ENCODE measurements around the gene FITM2. TPM values are rescaled to one million over a fixed set of nuclear protein-coding genes. Genes with fewer than 3 reads are reported as not detected.
"Not testable (repeated sequence)": the region's sequence is repeated elsewhere in the genome, so short reads cannot be mapped to it uniquely, and the experiment has no call there.

FITM2 gene, protein sequence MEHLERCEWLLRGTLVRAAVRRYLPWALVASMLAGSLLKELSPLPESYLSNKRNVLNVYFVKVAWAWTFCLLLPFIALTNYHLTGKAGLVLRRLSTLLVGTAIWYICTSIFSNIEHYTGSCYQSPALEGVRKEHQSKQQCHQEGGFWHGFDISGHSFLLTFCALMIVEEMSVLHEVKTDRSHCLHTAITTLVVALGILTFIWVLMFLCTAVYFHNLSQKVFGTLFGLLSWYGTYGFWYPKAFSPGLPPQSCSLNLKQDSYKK
- 2.4 and 2.5 TPM in 2 replicates for total RNA-seq

GRCh38 chr20:44310664-44311639, at the start of gene FITM2:
TSS of gene FITM2 (minus strand) at chr20:44311202. CDS start at chr20:44311148, 54 bp downstream.
- intact Hi-C loops (cut with micrococcal nuclease) = loop anchor here (1.0 to 5.0 kb wide), 4 partner anchors 76 to 719 kb away; partner anchors contain the start of gene IFT52
- DNase-seq (ENCODE audit: low spot score) = peak; percentile 97
- Mint-ChIP-seq H3K4me1 (ENCODE audit: low read depth) (peaks cover 14% of the 10 kb centered on the region), H3K4me3 (ENCODE audit: low read depth) (peak within 1 kb of the TSS; percentile 87), H3K9me3 (no peaks in the 10 kb centered on the region), H3K27ac (peak within 1 kb of the TSS; percentile 84), H3K36me3 (ENCODE audit: low read depth) (no peaks in the 10 kb centered on the region), H3K27me3 (ENCODE audit: low read depth) (no peaks in the 10 kb centered on the region)

DNA sequence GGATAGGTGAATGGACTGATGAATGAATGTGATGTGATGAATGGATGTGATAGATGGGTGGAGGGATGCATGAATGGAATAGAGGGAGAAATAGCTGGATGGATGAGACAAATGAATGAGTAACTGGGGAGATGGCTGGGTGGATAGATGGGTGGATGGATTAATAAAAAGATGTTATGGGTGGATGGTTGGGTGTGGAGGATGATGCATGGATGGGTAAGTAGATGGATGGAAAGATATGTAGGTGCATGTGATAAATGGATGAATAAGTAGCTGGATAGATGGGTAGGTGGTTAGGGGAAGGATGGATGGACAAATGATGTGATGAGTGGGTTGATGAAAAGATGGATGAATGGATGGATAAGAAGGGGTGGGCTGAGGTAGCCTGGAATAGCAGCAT, 49.2 kb upstream of the FITM2 start:
- Mint-ChIP-seq H3K27ac (no peak overlapping the region), H3K4me1 (ENCODE audit: low read depth) (no peaks in the 10 kb centered on the region), H3K36me3 (ENCODE audit: low read depth) (no peaks in the 10 kb centered on the region), H3K9me3 (no peaks in the 10 kb centered on the region), H3K27me3 (ENCODE audit: low read depth) (peaks cover 11% of the 10 kb centered on the region), H3K4me3 (ENCODE audit: low read depth) (no peak overlapping the region)
- intact Hi-C loops (cut with micrococcal nuclease) = no loop called here
- DNase-seq (ENCODE audit: low spot score) = no peak

DNA sequence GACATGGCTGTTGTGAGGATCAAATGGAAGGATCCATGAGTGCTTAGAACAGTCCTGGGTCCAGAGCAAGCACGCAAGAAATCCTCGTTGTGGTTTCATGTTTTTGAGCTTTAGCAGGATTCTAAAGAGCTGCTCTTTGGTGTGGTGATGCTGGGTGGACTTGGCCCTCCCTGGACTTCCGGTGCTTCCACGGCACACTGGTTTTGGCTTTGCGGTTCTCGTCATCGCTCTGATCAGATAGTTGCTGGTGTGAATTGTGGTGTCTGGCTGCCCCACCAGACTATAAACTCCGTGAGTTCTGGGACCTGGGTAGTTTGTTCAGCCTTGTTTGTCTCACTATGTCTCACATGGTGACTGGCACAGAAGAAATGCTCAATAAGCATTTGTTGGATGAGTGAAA, 47.8 kb upstream of the FITM2 start:
- H3K36me3 Mint-ChIP-seq (ENCODE audit: low read depth) = no peaks in the 10 kb centered on the region
- H3K27me3 Mint-ChIP-seq (ENCODE audit: low read depth) = peaks cover 11% of the 10 kb centered on the region
- H3K9me3 Mint-ChIP-seq = no peaks in the 10 kb centered on the region
- H3K4me3 Mint-ChIP-seq (ENCODE audit: low read depth) = no peak overlapping the region
- H3K27ac Mint-ChIP-seq = no peak overlapping the region
- no peaks in the 10 kb centered on the region for H3K4me1 Mint-ChIP-seq (ENCODE audit: low read depth)
- DNase-seq (ENCODE audit: low spot score) = no peak
- intact Hi-C loops (cut with micrococcal nuclease) = no loop called here

DNA sequence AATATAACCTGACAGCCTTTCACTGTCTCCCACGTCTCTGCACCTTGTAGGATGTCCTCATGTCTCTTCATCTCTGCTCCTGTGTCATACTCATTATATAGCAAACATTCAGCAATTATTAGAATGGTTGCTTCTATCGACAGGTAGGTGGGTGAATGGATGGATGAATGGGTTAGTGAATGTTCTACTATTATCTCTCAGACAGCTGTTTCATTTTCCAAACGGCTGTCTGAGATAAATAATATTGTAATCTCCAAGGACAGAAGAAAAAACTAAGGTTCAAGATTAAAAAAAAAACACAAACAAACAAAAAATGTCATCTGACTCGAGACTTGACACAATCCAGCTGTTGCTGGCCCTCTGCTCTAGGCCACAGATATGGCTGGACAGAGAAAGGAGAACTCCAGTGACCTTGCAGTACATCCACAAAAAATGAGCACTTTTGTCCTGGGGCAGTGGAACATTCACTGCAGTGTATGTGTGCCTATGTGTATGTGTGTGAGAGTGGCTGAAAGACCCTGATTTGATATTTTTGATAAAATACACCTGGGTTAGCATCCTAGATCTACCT, 46.6 kb upstream of the FITM2 start:
- intact Hi-C loops (cut with micrococcal nuclease) = no loop called here
- H3K27me3 Mint-ChIP-seq (ENCODE audit: low read depth) = peaks cover 11% of the 10 kb centered on the region
- H3K36me3 Mint-ChIP-seq (ENCODE audit: low read depth) = no peaks in the 10 kb centered on the region
- no peaks in the 10 kb centered on the region for H3K4me1 Mint-ChIP-seq (ENCODE audit: low read depth)
- no peak for DNase-seq (ENCODE audit: low spot score)
- H3K4me3 Mint-ChIP-seq (ENCODE audit: low read depth) = no peak overlapping the region
- H3K27ac Mint-ChIP-seq = no peak overlapping the region
- no peaks in the 10 kb centered on the region for H3K9me3 Mint-ChIP-seq

DNA sequence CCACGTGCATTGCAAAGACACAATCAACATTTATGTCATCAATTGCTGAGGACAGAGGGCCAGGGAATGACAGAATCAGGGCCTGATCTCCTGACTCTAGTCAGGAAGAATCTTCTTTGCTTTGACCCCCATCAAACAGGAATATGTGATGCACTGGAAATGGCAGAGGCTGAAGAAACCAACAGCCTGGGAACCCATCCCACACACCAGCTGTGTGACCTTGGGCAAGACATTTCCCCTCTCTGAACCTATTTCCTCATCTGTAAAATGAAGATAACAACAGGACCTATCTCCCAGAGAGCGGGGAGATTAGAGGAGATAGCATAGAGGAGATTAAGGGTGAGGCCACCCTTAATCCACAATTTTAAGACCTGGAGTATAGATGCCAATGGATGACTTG, 46.0 kb upstream of the FITM2 start:
- intact Hi-C loops (cut with micrococcal nuclease) = no loop called here
- Mint-ChIP-seq H3K27ac (no peak overlapping the region), H3K4me3 (ENCODE audit: low read depth) (no peak overlapping the region), H3K9me3 (no peaks in the 10 kb centered on the region), H3K4me1 (ENCODE audit: low read depth) (no peaks in the 10 kb centered on the region), H3K36me3 (ENCODE audit: low read depth) (no peaks in the 10 kb centered on the region), H3K27me3 (ENCODE audit: low read depth) (peaks cover 11% of the 10 kb centered on the region)
- no peak for DNase-seq (ENCODE audit: low spot score)

- intact Hi-C loops (cut with micrococcal nuclease) = no loop called here
- Mint-ChIP-seq H3K27ac (no peak overlapping the region), H3K36me3 (ENCODE audit: low read depth) (no peaks in the 10 kb centered on the region), H3K27me3 (ENCODE audit: low read depth) (peaks cover 11% of the 10 kb centered on the region), H3K9me3 (no peaks in the 10 kb centered on the region), H3K4me3 (ENCODE audit: low read depth) (no peak overlapping the region), H3K4me1 (ENCODE audit: low read depth) (no peaks in the 10 kb centered on the region)
- no peak for DNase-seq (ENCODE audit: low spot score)
These were observed 45.3 kb upstream of the FITM2 start for GRCh38 chr20:44356353-44356723.

DNA sequence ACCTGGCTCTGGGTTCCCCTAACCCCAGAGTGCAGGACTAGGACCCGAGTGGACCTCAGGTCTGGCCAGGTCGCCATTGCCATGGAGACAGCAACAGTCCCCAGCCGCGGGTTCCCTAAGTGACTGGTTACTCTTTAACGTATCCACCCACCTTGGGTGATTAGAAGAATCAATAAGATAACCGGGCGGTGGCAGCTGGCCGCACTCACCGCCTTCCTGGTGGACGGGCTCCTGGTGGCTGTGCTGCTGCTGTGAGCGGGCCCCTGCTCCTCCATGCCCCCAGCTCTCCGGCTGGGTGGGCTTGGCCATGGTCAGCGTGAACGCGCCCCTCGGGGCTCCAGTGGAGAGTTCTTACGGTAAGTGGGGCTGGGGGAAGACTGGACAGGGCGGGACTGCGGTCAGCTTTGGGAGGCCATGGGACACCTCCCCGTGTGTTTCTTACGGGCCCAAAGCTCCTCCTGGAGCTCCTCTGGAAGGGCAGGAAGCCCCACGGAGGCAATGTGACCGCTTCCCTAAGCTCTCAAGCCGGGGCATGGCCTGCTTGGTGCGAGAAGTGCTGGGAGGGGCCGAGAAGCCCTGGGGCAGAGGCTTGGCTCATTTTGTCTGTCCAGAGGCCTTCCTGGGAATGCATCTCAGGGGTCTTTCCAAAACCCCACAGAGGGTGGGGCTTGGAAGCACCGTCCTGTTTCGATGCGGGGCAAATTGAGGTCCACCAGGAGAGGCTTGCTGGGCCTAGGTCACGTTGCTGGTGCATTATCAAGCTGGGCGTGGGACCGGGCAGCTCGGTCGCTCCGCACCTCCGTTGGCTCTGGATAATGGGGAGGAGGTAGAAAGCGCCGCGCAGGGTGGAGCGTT, 44.7 kb upstream of the FITM2 start, which contains the start of gene HNF4A:
TSS of gene HNF4A (plus strand) at position 202 of the 855 bp plus-strand sequence. CDS start at position 308, 106 bp downstream.
- no peak within 1 kb of the TSS for H3K27ac Mint-ChIP-seq
- H3K4me3 Mint-ChIP-seq (ENCODE audit: low read depth) = no peak within 1 kb of the TSS
- no peak for DNase-seq (ENCODE audit: low spot score)
- no peaks in the 10 kb centered on the region for H3K36me3 Mint-ChIP-seq (ENCODE audit: low read depth)
- peaks cover 9% of the 10 kb centered on the region for H3K27me3 Mint-ChIP-seq (ENCODE audit: low read depth)
- intact Hi-C loops (cut with micrococcal nuclease) = no loop called here
- H3K9me3 Mint-ChIP-seq = no peaks in the 10 kb centered on the region
- no peaks in the 10 kb centered on the region for H3K4me1 Mint-ChIP-seq (ENCODE audit: low read depth)

- no peak for DNase-seq (ENCODE audit: low spot score)
- Mint-ChIP-seq H3K4me1 (ENCODE audit: low read depth) (no peaks in the 10 kb centered on the region), H3K9me3 (no peaks in the 10 kb centered on the region), H3K27ac (no peak overlapping the region), H3K36me3 (ENCODE audit: low read depth) (no peaks in the 10 kb centered on the region), H3K4me3 (ENCODE audit: low read depth) (no peak overlapping the region), H3K27me3 (ENCODE audit: low read depth) (peaks cover 5% of the 10 kb centered on the region)
- intact Hi-C loops (cut with micrococcal nuclease) = no loop called here
These were observed 44.0 kb upstream of the FITM2 start for GRCh38 chr20:44354979-44355497.

DNA sequence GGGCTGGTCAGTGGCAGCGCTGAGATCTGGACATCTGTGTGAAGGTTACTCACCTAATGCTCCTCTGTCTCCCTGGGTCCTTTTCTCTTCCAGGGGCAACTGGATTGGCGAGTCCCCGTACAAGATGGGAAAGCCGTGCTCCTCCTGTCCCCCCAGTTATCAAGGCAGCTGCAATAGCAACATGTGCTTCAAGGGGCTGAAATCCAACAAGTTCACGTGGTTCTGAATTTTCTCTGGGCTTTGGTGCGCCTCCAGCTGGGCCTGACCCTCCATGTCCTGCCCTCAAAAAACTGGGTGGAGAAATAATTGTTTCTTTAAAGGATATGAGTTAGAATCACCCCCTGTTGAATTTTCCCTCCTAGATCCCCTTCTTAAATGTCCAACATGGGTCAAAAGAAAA, 39.6 kb upstream of the FITM2 start:
- Mint-ChIP-seq H3K36me3 (ENCODE audit: low read depth) (no peaks in the 10 kb centered on the region), H3K27ac (no peak overlapping the region), H3K9me3 (no peaks in the 10 kb centered on the region), H3K27me3 (ENCODE audit: low read depth) (peaks cover 3% of the 10 kb centered on the region), H3K4me1 (ENCODE audit: low read depth) (no peaks in the 10 kb centered on the region), H3K4me3 (ENCODE audit: low read depth) (no peak overlapping the region)
- DNase-seq (ENCODE audit: low spot score) = no peak
- intact Hi-C loops (cut with micrococcal nuclease) = no loop called here

- Mint-ChIP-seq H3K27me3 (ENCODE audit: low read depth) (peaks cover 3% of the 10 kb centered on the region), H3K4me3 (ENCODE audit: low read depth) (no peak overlapping the region), H3K36me3 (ENCODE audit: low read depth) (no peaks in the 10 kb centered on the region), H3K4me1 (ENCODE audit: low read depth) (no peaks in the 10 kb centered on the region), H3K27ac (no peak overlapping the region), H3K9me3 (no peaks in the 10 kb centered on the region)
- no peak for DNase-seq (ENCODE audit: low spot score)
- intact Hi-C loops (cut with micrococcal nuclease) = no loop called here
These were observed 38.3 kb upstream of the FITM2 start for GRCh38 chr20:44349349-44349748.

DNA sequence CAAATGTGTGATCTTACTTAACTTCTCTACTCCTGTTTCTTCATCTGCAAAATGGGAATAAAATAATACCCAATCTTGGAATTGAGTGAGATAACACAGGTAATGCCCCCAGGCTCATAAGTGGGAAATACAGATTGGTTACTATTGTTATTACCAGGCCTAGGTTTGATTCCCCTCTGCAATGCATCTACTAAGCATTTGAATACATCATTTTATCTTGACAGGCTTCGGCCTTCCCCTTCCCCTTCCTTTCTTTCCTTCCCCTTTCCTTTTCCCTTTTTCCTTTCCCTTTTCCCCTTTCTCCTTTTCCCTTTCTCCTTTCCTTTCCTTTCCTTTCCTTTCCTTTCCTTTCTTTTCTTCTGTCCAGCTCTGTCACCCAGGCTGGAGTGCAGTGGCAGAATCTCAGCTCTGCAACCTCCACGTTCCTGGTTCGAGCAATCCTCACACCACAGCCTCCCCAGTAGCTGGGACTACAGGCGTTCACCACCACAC, 37.2 kb upstream of the FITM2 start:
- H3K4me3 Mint-ChIP-seq (ENCODE audit: low read depth) = no peak overlapping the region
- intact Hi-C loops (cut with micrococcal nuclease) = no loop called here
- H3K27me3 Mint-ChIP-seq (ENCODE audit: low read depth) = peaks cover 3% of the 10 kb centered on the region
- H3K4me1 Mint-ChIP-seq (ENCODE audit: low read depth) = no peaks in the 10 kb centered on the region
- no peaks in the 10 kb centered on the region for H3K36me3 Mint-ChIP-seq (ENCODE audit: low read depth)
- no peak for DNase-seq (ENCODE audit: low spot score)
- H3K9me3 Mint-ChIP-seq = no peaks in the 10 kb centered on the region
- H3K27ac Mint-ChIP-seq = no peak overlapping the region

DNA sequence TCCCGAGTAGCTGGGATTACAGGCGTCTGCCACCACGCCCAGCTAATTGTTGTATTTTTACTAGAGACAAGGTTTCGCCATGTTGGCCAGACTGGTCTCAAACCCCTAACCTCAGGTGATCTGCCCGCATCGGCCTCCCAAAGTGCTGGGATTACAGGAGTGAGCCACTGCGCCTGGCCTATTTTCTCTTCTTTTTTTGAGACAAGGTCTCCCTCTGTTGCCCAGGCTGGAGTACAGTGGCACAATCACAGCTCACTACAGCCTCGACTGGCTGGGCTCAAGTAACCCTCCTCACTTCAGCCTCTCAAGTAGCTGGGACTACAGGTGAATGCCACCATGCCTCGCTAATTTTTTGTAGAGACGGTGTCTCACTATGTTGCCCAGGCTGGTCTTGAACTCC, 34.9 kb upstream of the FITM2 start:
- H3K27ac Mint-ChIP-seq; intact Hi-C loops (cut with micrococcal nuclease); H3K4me3 Mint-ChIP-seq (ENCODE audit: low read depth); H3K36me3 Mint-ChIP-seq (ENCODE audit: low read depth); H3K4me1 Mint-ChIP-seq (ENCODE audit: low read depth); DNase-seq (ENCODE audit: low spot score); H3K27me3 Mint-ChIP-seq (ENCODE audit: low read depth); H3K9me3 Mint-ChIP-seq: not testable (repeated sequence)
